IPS DF 6.9 (cell line): Measurements from ENCODE around the gene RMI2.

Experiments
- DNase-seq: peaks from one replicate; pipeline ENCODE4 v3.0.0-alpha.2; 2013; ENCODE audit warnings: low read depth, low spot score
- H3K27ac ChIP-seq: one replicate; pipeline ENCODE4 v1.5.1; 2013; ENCODE audit warnings: low read length, control low read depth
- H3K27me3 ChIP-seq: 2 replicates; pipeline ENCODE4 v1.6.1; 2013; ENCODE audit warnings: mild to moderate bottlenecking, low read length; ENCODE audit not compliant: control insufficient read depth, insufficient read depth
- H3K36me3 ChIP-seq: 2 replicates; pipeline ENCODE4 v1.6.1; 2013; ENCODE audit warnings: low read length; ENCODE audit not compliant: control insufficient read depth, insufficient read depth
- H3K4me1 ChIP-seq: 2 replicates; pipeline ENCODE4 v1.6.1; 2013; ENCODE audit warnings: low read length; ENCODE audit not compliant: control insufficient read depth, insufficient read depth
- H3K4me3 ChIP-seq: 2 replicates; pipeline ENCODE4 v1.5.1; 2013; ENCODE audit warnings: mild to moderate bottlenecking, low read length
- H3K9me3 ChIP-seq: 2 replicates; pipeline ENCODE4 v1.6.1; 2013; ENCODE audit warnings: low read length, inconsistent platforms; ENCODE audit not compliant: control insufficient read depth, insufficient read depth
- WGBS: extraction: QIAGEN DNeasy Blood & Tissue Kit; methylation state at CpG from one replicate; pipeline ENCODE4 v1.1.7; 2013; ENCODE audit warnings: mixed read lengths, missing lambda C conversion rate; ENCODE audit not compliant: insufficient read length, insufficient coverage; 5-methylcytosine and 5-hydroxymethylcytosine counted together

The RMI2 gene

DNA sequence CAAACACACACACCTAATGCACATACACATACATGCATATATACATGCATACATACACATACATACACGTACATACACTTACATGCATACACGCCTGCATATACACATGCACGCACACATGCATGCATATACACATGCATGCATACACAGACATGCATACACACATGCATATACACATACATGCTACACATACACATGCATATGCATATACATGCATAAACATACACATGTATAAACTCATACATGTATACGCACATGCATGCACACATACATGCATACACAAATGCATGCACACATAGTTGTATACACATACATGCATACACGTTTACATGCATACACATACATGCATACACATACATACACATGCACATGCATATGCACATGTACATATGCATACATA is 23.6 kb upstream of the RMI2 start:
- no peak overlapping the region for H3K4me3 ChIP-seq
- no peaks in the 10 kb centered on the region for H3K36me3 ChIP-seq
- DNase-seq: no peak
- H3K27ac ChIP-seq: no peak overlapping the region
- H3K4me1 ChIP-seq: peaks cover 1% of the 10 kb centered on the region; the same call in 1 of the 2 replicates
- no peaks in the 10 kb centered on the region for H3K9me3 ChIP-seq
- no peaks in the 10 kb centered on the region for H3K27me3 ChIP-seq
- WGBS: no CpG with 5 or more reads among the region's 5 CpGs

DNA sequence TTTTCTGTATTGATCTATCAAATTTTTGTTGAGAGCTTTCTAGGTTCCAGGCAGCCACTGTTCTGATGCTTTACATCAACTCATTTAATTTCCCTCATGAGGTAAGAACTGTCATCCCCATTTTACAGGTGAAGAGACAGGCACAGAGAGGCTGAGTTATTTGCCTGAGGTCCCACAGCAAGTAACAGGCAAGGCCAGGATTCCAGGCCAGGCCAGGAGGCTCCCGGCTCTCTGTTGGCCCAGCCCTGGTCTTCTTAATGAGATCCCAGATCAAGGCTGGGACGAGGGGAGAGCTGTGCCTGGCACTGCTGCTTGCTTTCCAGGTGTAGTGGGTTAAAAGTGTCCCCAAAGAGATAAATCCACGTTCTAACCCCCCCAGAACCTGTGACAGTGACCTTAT is 22.4 kb upstream of the RMI2 start:
- peaks cover 5% of the 10 kb centered on the region for H3K4me1 ChIP-seq
- no peak overlapping the region for H3K4me3 ChIP-seq
- no peak overlapping the region for H3K27ac ChIP-seq
- no peak for DNase-seq
- H3K27me3 ChIP-seq: no peaks in the 10 kb centered on the region
- WGBS: no CpG with 5 or more reads among the region's 3 CpGs
- H3K9me3 ChIP-seq: no peaks in the 10 kb centered on the region
- no peaks in the 10 kb centered on the region for H3K36me3 ChIP-seq

DNA sequence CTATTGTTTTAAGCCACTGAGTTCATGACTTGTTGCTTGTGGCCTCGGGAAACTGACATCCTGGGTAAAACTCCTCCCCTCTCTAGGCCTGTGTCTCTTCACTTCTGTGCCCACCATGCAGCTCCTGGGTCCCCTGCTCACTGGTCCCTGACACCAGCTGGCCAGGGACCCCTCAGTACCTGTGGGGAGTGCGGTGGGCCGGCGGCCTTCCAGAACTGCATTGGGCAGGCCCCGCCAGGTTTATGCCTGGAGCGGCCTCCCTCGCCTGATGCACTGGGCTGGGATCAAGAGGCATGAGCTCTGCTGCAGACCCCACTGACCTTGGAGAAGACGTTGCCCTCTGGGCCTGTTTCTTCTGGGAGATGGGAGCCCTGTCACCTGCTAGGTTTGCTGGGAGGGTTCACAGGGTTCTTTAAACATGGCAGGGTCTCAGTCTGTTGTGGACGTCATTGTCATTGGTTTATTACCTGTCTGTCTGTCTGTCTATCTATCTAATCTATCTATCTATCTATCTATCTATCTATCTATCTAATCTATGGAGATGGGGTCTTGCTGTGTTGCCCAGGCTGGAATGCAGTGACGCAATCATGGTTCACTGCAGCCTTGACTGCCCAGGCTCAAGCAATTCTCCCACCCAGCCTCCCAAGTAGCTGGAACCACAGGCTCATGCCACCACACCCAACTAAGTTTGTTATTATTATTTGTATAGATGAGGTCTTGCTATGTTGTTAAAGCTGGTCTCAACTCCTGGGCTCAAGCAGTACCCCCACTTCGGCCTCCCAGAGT is 21.5 kb upstream of the RMI2 start:
- Histone ChIP-seq H3K9me3 (no peaks in the 10 kb centered on the region), H3K4me3 (no peak overlapping the region), H3K27ac (no peak overlapping the region), H3K27me3 (no peaks in the 10 kb centered on the region), H3K4me1 (peaks cover 8% of the 10 kb centered on the region), H3K36me3 (no peaks in the 10 kb centered on the region)
- no CpG with 5 or more reads among the region's 11 CpGs for WGBS
- DNase-seq: no peak

DNA sequence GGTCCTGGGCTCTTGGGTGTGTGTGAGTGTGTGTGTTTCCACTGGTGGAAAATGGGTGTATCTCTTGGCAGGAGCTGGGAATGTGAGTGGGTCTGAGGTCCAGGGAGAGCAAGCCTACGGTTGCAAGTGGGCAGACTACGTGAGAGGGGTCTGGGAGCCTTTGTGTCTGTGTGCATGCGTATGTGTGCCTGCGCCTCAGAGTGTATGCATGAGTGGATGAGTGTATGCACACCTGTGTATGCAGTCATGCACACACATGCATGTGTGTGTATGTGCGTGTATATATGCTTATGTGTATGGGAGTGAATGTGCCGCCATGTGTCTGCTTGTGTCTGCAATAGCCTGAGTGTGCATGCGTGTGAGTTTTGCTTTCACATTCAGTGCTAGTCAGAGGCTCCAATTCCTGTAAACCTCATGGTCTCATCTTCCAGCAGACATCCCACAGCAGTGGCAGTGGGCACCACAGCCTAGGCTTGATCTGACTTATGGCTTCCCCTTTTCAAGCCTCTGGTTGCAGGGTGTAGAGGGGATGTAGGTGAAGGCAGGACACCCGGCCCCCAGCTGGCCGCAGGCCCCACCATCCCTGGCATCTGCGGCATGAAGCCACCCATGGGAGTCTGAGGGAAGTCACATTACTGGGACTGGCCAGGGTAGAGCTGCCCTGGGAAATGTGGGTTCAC is 19.7 kb upstream of the RMI2 start:
- Histone ChIP-seq H3K4me1 (peaks cover 10% of the 10 kb centered on the region), H3K27ac (no peak overlapping the region), H3K27me3 (no peaks in the 10 kb centered on the region), H3K36me3 (no peaks in the 10 kb centered on the region), H3K9me3 (no peaks in the 10 kb centered on the region), H3K4me3 (no peak overlapping the region)
- DNase-seq: no peak
- WGBS: no CpG with 5 or more reads among the region's 10 CpGs

DNA sequence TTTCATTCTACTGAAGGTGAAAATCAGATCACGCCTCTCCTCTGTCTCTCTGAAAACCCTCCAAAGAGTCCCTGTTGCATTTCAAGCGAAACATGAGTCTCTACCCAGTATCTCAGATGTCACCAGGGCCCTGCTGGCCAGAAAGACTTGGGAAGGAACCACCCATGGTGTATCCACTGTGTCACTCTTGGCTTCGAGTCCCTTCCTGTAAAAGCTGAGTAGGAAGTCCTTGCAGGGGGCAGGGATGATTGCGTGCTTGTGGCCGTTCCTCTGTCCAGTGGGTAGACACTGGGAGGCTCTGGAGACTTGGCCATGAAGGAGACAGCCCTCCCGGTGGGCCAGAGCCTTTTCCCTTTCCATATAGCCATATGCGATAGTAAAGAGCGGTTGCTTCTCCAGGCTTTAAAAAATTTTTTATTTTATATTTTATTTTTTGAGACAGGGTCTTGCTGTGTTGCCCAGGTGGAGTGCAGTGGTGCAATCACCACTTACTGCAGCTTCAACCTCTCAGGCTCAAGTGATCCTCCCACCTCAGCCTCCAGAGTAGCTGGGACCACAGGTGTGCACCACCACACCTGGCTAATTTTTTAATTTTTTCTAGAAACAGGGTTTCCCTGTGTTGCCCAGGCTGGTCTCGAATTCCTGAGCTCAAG is 19.0 kb upstream of the RMI2 start:
- Histone ChIP-seq H3K9me3 (no peaks in the 10 kb centered on the region), H3K4me1 (peaks cover 10% of the 10 kb centered on the region), H3K4me3 (no peak overlapping the region), H3K36me3 (no peaks in the 10 kb centered on the region), H3K27ac (no peak overlapping the region), H3K27me3 (no peaks in the 10 kb centered on the region)
- WGBS: no CpG with 5 or more reads among the region's 9 CpGs
- DNase-seq: no peak

DNA sequence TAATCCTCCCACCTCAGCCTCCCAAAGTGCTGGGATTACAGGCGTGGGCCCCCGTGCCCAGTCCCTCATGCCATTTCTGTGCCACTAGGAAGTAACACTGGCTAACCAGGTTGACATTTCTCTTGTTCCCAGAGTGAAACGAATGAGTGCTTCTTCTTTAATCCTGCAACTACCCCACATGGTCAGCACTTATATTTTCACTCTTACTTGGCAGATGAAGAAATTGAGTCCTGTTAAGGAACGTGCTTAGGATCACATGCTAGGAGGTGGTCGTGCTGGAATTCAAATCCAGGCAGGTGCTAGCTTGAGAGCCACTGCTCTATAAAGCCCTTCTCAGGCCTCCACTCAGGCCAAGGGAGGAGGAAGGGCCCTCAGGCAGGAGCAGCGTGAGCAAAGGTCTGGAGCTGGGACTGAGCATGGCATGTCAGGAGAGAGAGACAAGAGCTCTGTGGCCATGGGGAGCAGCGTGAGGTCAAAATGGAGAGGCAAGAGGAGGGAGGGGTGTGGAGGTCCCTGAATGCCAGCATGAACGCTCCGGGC is 18.5 kb upstream of the RMI2 start:
- H3K4me3 ChIP-seq: no peak overlapping the region
- H3K27ac ChIP-seq: peak overlapping the region; percentile 45
- no peaks in the 10 kb centered on the region for H3K27me3 ChIP-seq
- no peak for DNase-seq
- no CpG with 5 or more reads among the region's 9 CpGs for WGBS
- H3K4me1 ChIP-seq: peaks cover 10% of the 10 kb centered on the region
- H3K9me3 ChIP-seq: no peaks in the 10 kb centered on the region
- no peaks in the 10 kb centered on the region for H3K36me3 ChIP-seq

DNA sequence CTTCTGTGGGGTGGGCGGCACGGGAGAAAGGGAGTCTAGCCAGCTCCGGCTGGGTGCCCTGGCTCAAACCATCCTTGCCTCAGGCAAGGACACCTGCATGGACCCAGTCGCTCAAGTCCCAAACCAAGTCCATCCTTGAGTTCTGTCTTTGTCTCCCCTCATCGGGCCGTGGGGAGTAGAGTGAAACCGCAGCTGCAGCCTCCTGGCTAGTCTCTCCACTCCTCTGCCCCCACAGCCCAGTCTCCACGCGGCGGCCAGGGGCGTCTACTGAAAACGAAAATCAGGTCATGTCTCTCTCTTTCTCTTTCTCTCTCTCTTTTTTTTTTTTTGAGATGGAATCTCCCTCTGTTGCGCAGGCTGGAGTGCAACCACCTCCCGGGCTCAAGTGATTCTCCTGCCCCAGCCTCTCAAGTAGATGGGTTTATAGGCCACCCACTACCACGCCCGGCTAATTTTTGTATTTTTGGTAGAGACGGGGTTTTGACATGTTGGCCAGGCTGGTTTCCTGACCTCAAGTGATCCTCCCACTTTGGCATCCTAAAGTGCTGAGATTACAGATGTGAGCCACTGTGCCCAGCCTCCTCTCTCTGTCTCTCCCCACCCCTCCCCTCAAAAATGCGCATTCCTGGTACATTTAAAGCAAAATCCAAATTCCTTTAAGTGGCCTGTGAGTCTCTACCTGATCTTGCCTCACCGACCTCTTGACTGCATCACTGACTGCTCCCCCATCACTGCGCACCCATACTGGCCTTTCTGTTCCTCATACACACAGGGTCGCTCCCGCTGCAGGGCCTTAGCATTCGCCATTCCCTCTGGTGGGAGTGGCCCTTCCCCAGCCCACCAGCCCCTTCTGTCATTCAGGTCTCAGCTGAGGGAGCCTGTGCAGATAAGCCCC is 17.7 kb upstream of the RMI2 start:
- DNase-seq: no peak
- Histone ChIP-seq H3K36me3 (no peaks in the 10 kb centered on the region), H3K27ac (peak overlapping the region; percentile 45)

DNA sequence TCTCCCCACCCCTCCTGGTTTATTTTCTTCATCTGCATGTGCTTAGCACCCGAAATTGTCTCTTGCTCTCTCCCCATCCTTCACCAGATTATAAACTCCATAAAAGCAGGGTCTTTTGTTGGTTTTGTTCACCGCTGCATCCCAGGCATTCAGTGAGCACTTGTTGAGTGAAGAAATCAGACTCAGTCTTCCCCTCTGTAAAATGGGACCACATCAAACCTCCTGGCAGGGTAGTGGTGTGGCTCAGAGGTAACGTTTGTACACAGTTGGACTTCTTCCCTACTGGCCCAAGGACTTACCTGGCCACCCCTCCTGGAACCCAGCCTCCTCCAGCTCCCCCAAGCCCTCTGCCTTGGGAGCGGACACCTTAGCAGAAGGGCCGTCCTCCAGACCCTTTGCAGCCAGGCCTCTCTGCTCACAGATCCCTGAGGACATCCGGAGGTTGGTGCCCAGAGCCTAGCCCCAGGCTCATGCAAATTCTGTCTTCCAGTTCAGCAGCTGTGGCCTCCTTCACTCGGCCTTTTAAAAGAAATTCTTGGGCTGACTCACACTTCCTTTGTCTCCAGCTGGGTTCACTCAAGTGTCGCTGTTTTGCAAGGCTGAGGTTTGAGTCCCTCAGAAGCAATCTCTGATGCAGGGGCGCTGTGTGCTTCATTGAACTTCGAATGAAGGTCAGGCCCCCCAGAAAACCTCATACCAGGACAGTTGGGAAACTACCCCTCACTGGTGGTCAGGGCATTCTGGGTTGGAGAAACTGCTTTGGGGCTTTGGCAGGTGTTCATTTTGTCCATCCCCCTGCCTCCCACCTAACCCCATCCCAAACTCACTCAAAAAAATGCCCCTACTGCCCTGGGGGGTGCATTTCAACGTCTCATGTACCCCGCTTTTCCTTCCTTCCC is 16.8 kb upstream of the RMI2 start:
- Histone ChIP-seq H3K4me3 (no peak overlapping the region), H3K9me3 (no peaks in the 10 kb centered on the region), H3K4me1 (peaks cover 10% of the 10 kb centered on the region), H3K27me3 (no peaks in the 10 kb centered on the region), H3K27ac (peak overlapping the region; percentile 89), H3K36me3 (no peaks in the 10 kb centered on the region)
- no CpG with 5 or more reads among the region's 12 CpGs for WGBS
- peak; percentile 97 for DNase-seq

More for the DNA sequence above, 17.7 kb upstream of the RMI2 start:
- peaks cover 10% of the 10 kb centered on the region for H3K4me1 ChIP-seq
- no peaks in the 10 kb centered on the region for H3K27me3 ChIP-seq
- no CpG with 5 or more reads among the region's 23 CpGs for WGBS
- H3K4me3 ChIP-seq: no peak overlapping the region
- H3K9me3 ChIP-seq: no peaks in the 10 kb centered on the region

DNA sequence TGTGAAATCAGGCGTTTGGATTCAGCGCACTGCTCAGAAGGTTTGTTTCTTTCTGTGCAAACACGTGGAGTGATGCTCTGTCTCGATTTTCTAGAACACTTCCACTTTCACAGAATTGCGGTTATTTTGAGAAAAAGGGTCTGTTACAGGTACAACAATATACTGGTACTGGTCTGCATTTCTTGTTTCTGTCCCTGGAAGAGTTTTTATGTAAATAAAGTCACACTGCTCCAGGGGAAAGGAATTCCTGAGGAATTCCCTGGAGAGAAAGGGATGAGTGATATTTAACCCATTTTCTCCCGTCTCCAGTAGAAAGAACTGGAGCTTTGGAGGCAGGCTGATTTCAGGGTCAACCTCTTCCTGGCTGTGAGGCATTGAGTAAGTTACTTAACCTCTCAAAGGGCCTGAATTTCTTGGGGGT is 16.2 kb upstream of the RMI2 start:
- peaks cover 10% of the 10 kb centered on the region for H3K4me1 ChIP-seq
- no peaks in the 10 kb centered on the region for H3K9me3 ChIP-seq
- H3K36me3 ChIP-seq: no peaks in the 10 kb centered on the region
- peak overlapping the region; percentile 89 for H3K27ac ChIP-seq
- no peak overlapping the region for H3K4me3 ChIP-seq
- no peaks in the 10 kb centered on the region for H3K27me3 ChIP-seq
- no CpG with 5 or more reads among the region's 6 CpGs for WGBS
- DNase-seq: no peak
